ENCODE results near the gene ZDHHC7.
"Not testable (repeated sequence)": the region's sequence is repeated elsewhere in the genome, so short reads cannot be mapped to it uniquely, and the experiment has no call there.

The ZDHHC7 gene

GRCh38 chr16:85010931-85011845 is at the start of gene ZDHHC7:
ZDHHC7 (minus strand) TSS chr16:85011535; CDS start chr16:84990618, 20,917 bp downstream.
- DNase-seq = peak; percentile 36

GRCh38 chr16:85058909-85059308 is 47.6 kb upstream of the ZDHHC7 start:
- DNase-seq = no peak

- DNase-seq = peak; percentile 85
Measured at GRCh38 chr16:85057948-85058347, 46.6 kb upstream of the ZDHHC7 start.

DNA sequence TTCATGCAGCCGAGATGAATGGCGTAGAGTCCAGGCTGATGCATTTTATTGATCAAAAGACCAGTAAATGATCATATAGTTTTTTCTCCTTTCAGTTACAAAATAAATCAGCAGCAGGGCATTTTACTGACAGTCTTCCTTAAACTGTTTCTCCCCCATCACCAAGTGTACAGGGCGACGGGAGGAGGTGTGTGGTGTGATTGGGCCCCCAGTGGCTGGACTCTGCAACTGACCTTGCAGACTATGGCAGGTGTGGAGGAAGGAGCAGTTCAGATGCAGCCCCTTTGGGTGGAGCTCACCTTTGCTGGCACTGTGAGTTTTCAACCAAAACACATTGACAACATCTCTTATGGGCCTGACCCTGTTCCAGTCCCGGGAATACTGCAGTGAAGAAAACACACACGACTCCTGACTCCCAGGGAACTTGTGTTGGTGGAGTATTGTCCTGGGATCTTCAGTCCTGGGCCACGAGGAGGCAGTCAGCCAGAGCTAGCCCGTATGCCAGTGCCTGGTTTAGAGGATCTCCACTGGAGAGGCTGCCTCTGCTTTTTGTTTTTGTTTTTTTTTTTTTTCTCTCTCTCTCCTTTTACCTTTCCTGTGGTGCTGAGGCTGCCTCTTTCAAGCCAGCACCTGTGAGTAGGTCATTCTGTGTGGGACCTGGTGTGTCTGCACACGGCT is 46.0 kb upstream of the ZDHHC7 start:
- no peak for DNase-seq

DNA sequence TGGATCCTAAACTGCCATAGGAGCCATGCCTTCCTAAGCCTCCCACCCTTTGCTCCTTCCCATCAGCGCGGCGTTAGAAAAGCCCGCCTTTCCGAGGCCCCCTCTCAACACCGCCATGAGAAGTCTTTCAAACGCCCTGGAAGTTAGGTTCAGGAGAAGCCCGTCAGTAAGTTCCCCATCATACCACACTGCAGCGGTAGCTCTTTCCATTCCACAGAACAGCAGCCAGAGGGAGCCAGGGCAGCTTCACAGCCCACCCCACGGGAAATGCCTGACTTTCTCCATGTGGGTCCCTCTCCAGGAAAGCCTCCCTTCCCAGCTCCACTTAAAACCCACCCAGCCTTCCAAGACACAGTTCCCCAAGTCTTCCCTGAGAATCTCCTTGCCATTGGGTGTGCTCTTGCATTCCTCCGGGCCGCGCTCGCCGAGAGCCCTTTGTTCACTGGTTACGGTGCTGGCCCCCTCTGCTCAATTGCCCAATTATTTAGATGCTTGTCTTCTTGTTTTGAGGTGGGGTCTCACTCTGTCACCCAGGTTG is 44.9 kb upstream of the ZDHHC7 start:
- no peak for DNase-seq

DNA sequence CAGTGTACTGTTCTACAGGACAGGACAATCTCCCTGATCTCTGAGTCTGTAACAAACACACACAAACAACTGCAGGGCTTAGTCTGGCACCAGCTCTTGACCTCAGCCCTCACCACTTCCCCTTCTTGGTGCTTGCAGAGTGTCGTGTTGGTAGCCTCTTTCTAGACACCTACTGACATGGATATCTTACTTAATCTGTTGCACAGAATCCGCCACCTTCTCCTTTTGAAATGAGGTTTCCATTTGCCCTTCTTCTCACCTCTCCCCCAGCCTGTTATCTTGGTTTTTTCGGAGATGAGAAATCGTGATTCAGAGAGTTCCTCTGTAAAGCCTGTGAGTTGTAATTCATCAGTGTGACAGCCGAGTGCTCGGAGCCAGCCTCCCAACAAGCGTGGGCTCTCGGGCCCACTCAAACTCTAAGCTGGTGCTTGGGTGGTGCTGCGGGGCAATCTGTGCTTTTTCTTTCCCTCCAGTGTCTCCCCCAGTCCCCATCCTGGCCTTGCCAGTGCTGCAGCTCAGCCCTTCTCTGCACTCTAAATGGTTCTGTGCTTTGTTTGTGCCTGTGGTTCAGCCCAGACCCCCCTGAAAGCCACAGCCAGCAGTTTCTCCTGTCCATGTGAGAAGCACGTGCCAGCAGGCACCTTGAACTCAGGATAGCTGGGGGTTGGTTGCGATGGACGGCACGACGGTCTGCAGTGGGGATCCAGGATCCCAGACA is 44.3 kb upstream of the ZDHHC7 start:
- DNase-seq = no peak

GRCh38 chr16:85054948-85055492 is 43.7 kb upstream of the ZDHHC7 start:
- no peak for DNase-seq

GRCh38 chr16:85054321-85054720 is 43.0 kb upstream of the ZDHHC7 start:
- not testable (repeated sequence) for DNase-seq

- DNase-seq = no peak
Measured at GRCh38 chr16:85052536-85052935, 41.2 kb upstream of the ZDHHC7 start.

- no peak for DNase-seq
Measured at GRCh38 chr16:85051683-85052082, 40.3 kb upstream of the ZDHHC7 start.

GRCh38 chr16:85051067-85051581 is 39.8 kb upstream of the ZDHHC7 start:
- DNase-seq = no peak

- no peak for DNase-seq
Measured at GRCh38 chr16:85049706-85050305, 38.5 kb upstream of the ZDHHC7 start.

- no peak for DNase-seq
Measured at GRCh38 chr16:85048921-85049562, 37.7 kb upstream of the ZDHHC7 start.

DNA sequence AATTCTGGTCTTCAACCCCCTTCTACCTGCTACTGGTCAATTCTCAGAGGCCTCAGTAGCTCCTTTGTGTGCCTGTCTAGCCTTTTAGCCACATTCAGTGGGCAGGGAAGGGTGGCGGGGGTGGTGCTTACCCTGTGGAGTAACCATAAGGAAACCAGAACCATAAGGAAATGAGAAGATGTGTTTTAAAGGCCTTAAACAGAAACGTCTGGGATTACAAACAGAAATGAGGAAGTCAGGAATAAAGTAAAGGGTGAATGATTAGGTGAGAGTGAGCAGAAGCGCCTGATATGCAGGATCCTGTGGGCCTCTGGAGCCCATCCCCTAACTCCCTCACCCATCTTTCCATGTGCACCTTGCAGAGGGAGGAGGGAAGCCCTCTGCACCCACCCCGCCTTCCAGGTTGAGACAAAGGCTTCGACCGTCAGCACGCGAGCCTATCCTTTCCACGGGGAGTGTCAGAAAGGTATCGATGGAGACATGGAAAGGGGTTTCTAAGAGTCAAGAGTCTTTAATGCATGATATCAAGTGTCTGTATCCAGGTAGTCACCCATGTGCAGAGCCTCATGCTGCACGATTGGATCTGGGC is 36.6 kb upstream of the ZDHHC7 start:
- DNase-seq = no peak

DNA sequence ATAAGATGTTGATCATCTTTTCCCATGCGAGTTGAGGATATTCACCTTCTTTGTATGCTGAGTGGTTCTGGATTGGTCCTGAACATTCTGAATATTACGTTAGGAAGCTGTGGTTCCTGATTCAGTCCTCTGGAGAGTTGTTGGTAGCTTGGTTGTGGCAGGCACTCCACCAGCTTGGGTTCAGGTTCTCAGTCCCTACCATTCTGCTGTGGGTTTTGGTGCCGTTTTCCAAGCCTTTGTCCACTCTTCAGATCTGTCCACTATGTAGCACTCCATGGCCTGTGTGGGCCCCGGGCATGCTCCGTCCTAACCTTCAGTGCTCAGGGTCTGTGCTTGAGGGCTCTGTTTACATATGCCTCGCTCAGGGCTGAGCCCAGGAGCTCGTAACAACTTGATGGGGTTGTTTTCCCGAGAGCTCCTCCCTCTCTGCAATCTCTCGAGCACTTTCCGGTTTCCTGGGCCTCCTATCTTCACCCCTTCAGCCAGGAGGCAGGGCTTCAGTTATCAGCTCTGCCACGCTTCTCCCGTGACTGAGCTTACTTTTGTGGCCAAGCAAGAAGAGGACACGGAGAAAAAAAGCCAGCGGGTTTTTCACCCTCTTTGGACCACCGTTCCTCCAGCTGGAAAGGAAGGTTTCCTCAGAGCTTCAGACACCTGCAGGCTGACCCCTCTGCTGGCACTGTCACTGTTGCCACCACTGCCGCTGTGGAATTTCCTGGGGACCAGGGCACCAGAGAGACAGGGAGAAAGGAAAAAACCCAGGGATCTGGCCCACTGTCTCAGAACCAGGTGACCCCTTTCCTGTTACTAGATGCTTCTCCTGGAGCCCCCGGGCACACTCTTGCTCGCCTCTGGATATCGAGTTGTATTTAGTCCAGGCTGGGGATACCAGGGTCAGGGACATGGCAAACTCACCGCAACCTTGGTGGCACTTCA is 35.9 kb upstream of the ZDHHC7 start:
- DNase-seq = no peak

DNA sequence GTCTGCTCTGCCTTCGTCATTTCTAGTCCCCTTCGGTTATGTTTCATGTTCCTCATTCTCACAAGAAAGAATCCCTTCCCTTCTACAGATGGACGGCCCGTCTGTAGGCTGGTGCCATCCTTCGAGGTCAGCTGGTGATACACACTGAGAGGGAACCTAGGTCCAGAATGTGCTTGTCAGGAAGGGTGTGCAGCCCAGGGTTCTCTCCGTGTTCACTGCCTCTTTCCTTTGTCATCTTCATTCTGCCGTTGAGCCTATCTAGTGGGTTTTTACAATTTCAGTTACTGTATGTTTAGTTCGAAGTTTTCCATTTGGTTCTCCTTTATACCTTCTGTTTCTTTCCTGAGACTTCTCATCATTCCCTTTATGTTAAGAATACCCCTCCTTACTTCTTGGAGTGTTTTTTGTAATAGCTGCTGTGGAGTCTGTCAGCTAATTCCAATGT is 35.2 kb upstream of the ZDHHC7 start:
- no peak for DNase-seq

DNA sequence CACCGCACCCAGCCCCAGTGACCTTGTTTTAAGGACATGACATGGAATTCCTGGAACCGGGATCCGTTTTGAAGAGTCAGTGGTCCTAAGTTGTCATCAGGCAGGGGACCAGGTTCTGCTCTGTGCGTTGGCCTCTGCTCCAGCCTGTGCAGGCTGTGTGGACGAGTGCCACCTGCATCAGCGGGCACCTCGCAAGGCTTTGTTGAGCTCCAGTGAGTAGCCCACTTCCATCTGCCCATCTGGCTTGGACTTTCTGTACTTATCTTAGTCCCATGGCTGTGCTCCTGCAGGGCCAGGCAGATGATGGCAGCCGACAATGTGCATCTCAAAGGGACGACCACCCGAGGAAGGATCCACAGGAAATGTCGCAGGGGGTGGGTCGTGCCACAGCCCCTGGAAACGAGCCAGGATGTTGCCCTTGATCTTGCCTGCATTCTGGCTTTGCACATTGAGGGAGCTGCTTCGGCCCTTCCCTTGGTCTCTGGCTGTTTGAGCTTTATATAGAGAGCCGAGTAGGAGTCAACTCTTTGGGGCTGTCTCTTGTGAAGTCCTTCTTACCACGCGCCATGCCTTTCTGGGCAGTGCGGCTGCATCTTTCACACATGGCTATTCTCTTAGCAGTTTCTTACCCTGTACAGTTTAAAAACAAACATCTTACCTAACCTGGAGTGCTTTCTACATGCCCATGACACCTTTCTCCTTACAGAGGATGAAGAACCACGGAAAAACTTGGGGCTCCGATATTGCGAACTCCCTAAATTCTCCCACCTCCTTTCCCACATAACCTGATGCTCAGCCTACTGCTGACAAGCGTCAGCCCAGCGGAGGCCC is 34.5 kb upstream of the ZDHHC7 start:
- DNase-seq = no peak

- no peak for DNase-seq
Measured at GRCh38 chr16:85045077-85045476, 33.7 kb upstream of the ZDHHC7 start.

- DNase-seq = no peak
Measured at GRCh38 chr16:85042606-85043005, 31.3 kb upstream of the ZDHHC7 start.
